PC-9 (cell line): ENCODE results near the gene SLC1A5.

ENCODE experiments used
- CTCF ChIP-seq: fragments of 200-600 bp; sonication (generic); conservative IDR thresholded peaks from 2 replicates; pipeline ENCODE4 v1.6.1; 2017; ENCODE audit warnings: mixed run types, antibody characterized with exemption, mild to moderate bottlenecking, moderate library complexity
- EZH2 ChIP-seq: fragments of 200-600 bp; sonication (generic); IDR thresholded peaks from 2 replicates; pipeline ENCODE4 v1.8.0; 2017; ENCODE audit warnings: antibody characterized with exemption, low read depth

GRCh38 chr19:46746281-46747057 lies 41.9 kb downstream of the SLC1A5 start, which contains the start of gene STRN4:
- TF ChIP-seq CTCF (no peak), EZH2 (no peak)
